D341Med (cell line): ENCODE data around the gene EXOC2.

Source experiments
- DNase-seq: peaks from one replicate; pipeline ENCODE4 v3.0.0; 2012; ENCODE audit warnings: low spot score

The EXOC2 gene

GRCh38 chr6:692858-693722 lies at the start of gene EXOC2:
EXOC2 (minus strand) TSS chr6:693139; CDS start chr6:637818, 55,321 bp downstream.
- DNase-seq: peak; percentile 96

- no peak for DNase-seq
These were observed 48.7 kb upstream of the EXOC2 start for GRCh38 chr6:741410-742339.

GRCh38 chr6:736657-737446 lies 43.9 kb upstream of the EXOC2 start:
- DNase-seq: no peak

- DNase-seq: no peak
These were observed 40.7 kb upstream of the EXOC2 start for GRCh38 chr6:733431-734219.

- DNase-seq: no peak
These were observed 39.0 kb upstream of the EXOC2 start for GRCh38 chr6:731924-732323.

GRCh38 chr6:729606-730320 lies 36.8 kb upstream of the EXOC2 start:
- DNase-seq: no peak

GRCh38 chr6:727856-728255 lies 34.9 kb upstream of the EXOC2 start:
- DNase-seq: no peak

GRCh38 chr6:723540-723939 lies 30.6 kb upstream of the EXOC2 start:
- no peak for DNase-seq

- DNase-seq: no peak
These were observed 29.7 kb upstream of the EXOC2 start for GRCh38 chr6:722608-723007.

- DNase-seq: peak; percentile 91
These were observed 29.2 kb upstream of the EXOC2 start for GRCh38 chr6:722077-722524.

- no peak for DNase-seq
These were observed 25.4 kb upstream of the EXOC2 start for GRCh38 chr6:718345-718744.

GRCh38 chr6:717135-717534 lies 24.2 kb upstream of the EXOC2 start:
- no peak for DNase-seq

- DNase-seq: no peak
These were observed 23.0 kb upstream of the EXOC2 start for GRCh38 chr6:715709-716491.

- DNase-seq: no peak
These were observed 21.2 kb upstream of the EXOC2 start for GRCh38 chr6:714100-714499.

GRCh38 chr6:713351-713750 lies 20.4 kb upstream of the EXOC2 start:
- no peak for DNase-seq

- DNase-seq: no peak
These were observed 19.9 kb upstream of the EXOC2 start for GRCh38 chr6:712805-713204.

- DNase-seq: no peak
These were observed 19.0 kb upstream of the EXOC2 start for GRCh38 chr6:711925-712324.

- DNase-seq: no peak
These were observed 17.9 kb upstream of the EXOC2 start for GRCh38 chr6:710601-711571.
